Activated CD8-positive, alpha-beta memory T cell treated with anti-CD3 and anti-CD28 coated beads, Interleukin-2, amount 10 ng/mL, durations not matched to agents 7 days and 5 days (primary cell): ENCODE data around the gene MRPS27. TPM values are rescaled to one million over a fixed set of nuclear protein-coding genes. Genes with fewer than 3 reads are reported as not detected.

Source experiments
- ATAC-seq: fragments of 150-1000 bp; cut with Tn5 transposase; one replicate; pipeline ENCODE4 v1.10.0; 2021; ENCODE audit warnings: moderate library complexity
- CTCF ChIA-PET: fragments of 350-600 bp; sonication (Branson Sonifier 250); formaldehyde crosslinking; loops from one replicate; lab custom pipeline; 2021; ENCODE audit warnings: antibody characterized with exemption; lab: Charles Lee
- DNase-seq: peaks from one replicate; pipeline ENCODE4 v3.0.0-alpha.2; 2020
- H3K27ac Mint-ChIP-seq: one replicate; pipeline ENCODE4 v1.8.0; 2021; ENCODE audit warnings: mild to moderate bottlenecking, mixed read lengths
- H3K27me3 Mint-ChIP-seq: one replicate; pipeline ENCODE4 v1.8.0; 2021; ENCODE audit warnings: mixed read lengths
- H3K36me3 Mint-ChIP-seq: one replicate; pipeline ENCODE4 v1.8.0; 2021; ENCODE audit warnings: mild to moderate bottlenecking, mixed read lengths
- H3K4me1 Mint-ChIP-seq: one replicate; pipeline ENCODE4 v1.8.0; 2021; ENCODE audit warnings: mixed read lengths
- H3K4me3 Mint-ChIP-seq: one replicate; pipeline ENCODE4 v1.8.0; 2021; ENCODE audit warnings: mild to moderate bottlenecking, moderate library complexity, mixed read lengths
- H3K9me3 Mint-ChIP-seq: one replicate; pipeline ENCODE4 v1.8.0; 2022; ENCODE audit warnings: low read depth, mixed read lengths
- total RNA-seq, 2 experiments: library from RNA; stranded (reverse); gene quantifications; one replicate each; pipeline ENCODE4 v1.2.3, GENCODE V29; 2021

The MRPS27 gene
- total RNA-seq, 2 experiments from 2014 or later, result 45.5 to 52.6 TPM

- Mint-ChIP-seq H3K9me3 (no peaks in the 10 kb centered on the region), H3K4me1 (no peaks in the 10 kb centered on the region), H3K27me3 (no peaks in the 10 kb centered on the region), H3K27ac (no peak overlapping the region), H3K36me3 (peaks cover 14% of the 10 kb centered on the region), H3K4me3 (no peak overlapping the region)
- CTCF ChIA-PET, result no interaction called here
- ATAC-seq, result no peak
- no peak for DNase-seq
Measured at GRCh38 chr5:72256536-72256935, 63.5 kb downstream of the MRPS27 start.

DNA sequence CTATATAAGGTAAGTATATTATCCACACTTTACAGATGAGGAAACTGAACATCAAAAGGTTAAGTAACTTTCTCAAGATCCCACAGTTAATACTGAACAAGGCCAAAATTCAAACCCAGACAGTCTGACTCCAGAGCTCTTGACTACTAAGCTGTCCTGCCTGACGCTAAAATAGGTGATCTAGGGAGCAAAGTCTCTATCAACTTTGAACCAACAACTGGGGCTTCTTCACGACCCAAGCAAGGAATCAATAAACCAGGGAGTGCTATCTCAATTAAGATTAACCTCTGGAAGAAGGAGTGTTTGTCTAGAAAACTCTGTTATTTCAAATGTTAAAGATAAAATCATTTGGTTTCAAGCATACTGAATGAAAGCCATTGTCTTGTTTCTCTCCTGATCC is 64.4 kb downstream of the MRPS27 start:
- ATAC-seq, result no peak
- Mint-ChIP-seq H3K9me3 (no peaks in the 10 kb centered on the region), H3K36me3 (peaks cover 10% of the 10 kb centered on the region), H3K4me1 (no peaks in the 10 kb centered on the region), H3K4me3 (no peak overlapping the region), H3K27ac (no peak overlapping the region), H3K27me3 (no peaks in the 10 kb centered on the region)
- no peak for DNase-seq
- CTCF ChIA-PET, result no interaction called here

GRCh38 chr5:72255237-72255636 is 64.8 kb downstream of the MRPS27 start:
- Mint-ChIP-seq H3K9me3 (no peaks in the 10 kb centered on the region), H3K4me1 (no peaks in the 10 kb centered on the region), H3K36me3 (peaks cover 10% of the 10 kb centered on the region), H3K27me3 (no peaks in the 10 kb centered on the region), H3K27ac (no peak overlapping the region), H3K4me3 (no peak overlapping the region)
- DNase-seq (no peak), ATAC-seq (no peak)
- CTCF ChIA-PET, result no interaction called here

- Mint-ChIP-seq H3K9me3 (no peaks in the 10 kb centered on the region), H3K27me3 (no peaks in the 10 kb centered on the region), H3K27ac (no peak overlapping the region), H3K4me1 (no peaks in the 10 kb centered on the region), H3K4me3 (no peak overlapping the region), H3K36me3 (peaks cover 7% of the 10 kb centered on the region)
- no peak for DNase-seq
- CTCF ChIA-PET, result no interaction called here
- ATAC-seq, result no peak
Measured at GRCh38 chr5:72252574-72253155, 67.4 kb downstream of the MRPS27 start.

DNA sequence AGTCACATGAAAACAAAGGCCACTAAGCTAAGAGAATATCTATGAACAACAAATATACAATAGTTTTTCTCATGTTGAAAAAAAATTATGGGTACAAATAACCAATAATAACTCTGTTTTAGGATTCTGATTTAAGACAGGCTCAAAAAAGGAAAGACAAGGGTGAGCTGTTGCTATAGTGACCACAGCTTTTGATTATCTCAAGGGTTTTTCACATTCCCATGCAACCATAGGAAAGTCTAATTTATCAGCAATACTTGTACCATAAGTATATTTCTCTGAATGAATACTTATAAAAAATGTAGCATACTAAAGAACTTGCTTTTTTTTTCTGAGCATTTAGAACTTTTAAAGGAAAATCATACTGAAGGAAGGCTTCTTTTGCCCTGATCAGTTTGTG is 68.0 kb downstream of the MRPS27 start:
- no peak for DNase-seq
- Mint-ChIP-seq H3K4me3 (no peak overlapping the region), H3K9me3 (no peaks in the 10 kb centered on the region), H3K4me1 (no peaks in the 10 kb centered on the region), H3K27ac (no peak overlapping the region), H3K27me3 (no peaks in the 10 kb centered on the region), H3K36me3 (peaks cover 7% of the 10 kb centered on the region)
- no peak for ATAC-seq
- CTCF ChIA-PET, result no interaction called here

DNA sequence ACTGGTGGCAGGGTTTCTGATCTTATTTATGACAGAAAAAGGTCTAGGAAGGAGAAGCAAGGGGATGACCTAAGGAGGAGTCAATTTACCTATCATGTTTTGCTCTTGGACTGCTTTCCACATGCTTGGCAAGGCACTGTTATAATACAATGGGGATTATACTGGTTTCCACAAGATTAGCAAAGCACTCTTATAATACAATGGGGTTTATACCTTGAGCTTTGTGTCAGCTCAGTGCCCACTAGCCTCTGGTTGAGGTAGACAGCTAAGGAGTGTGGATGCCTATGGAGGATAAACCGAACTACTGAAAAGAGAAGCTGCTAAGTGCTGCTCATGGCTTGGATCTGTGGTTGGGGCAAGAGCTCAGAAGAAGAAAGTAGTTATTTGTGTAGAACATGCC is 68.7 kb downstream of the MRPS27 start:
- peaks cover under 1% of the 10 kb centered on the region for H3K4me1 Mint-ChIP-seq
- ATAC-seq (no peak), DNase-seq (no peak)
- H3K36me3 Mint-ChIP-seq, result peaks cover 4% of the 10 kb centered on the region
- no peaks in the 10 kb centered on the region for H3K27me3 Mint-ChIP-seq
- CTCF ChIA-PET, result no interaction called here
- no peaks in the 10 kb centered on the region for H3K9me3 Mint-ChIP-seq
- H3K27ac Mint-ChIP-seq, result no peak overlapping the region
- H3K4me3 Mint-ChIP-seq, result no peak overlapping the region

- Mint-ChIP-seq H3K36me3 (peaks cover 4% of the 10 kb centered on the region), H3K9me3 (no peaks in the 10 kb centered on the region), H3K4me1 (peaks cover 9% of the 10 kb centered on the region), H3K4me3 (no peak overlapping the region), H3K27me3 (no peaks in the 10 kb centered on the region), H3K27ac (no peak overlapping the region)
- no peak for DNase-seq
- CTCF ChIA-PET, result interaction anchor here (1.4 kb wide), 1 partner anchor 20 kb away, joined by 4 read pairs; no protein-coding TSS in a partner anchor
- no peak for ATAC-seq
Measured at GRCh38 chr5:72248410-72248981, 71.5 kb downstream of the MRPS27 start.

- Mint-ChIP-seq H3K4me1 (peaks cover 9% of the 10 kb centered on the region), H3K4me3 (no peak overlapping the region), H3K27ac (no peak overlapping the region), H3K9me3 (no peaks in the 10 kb centered on the region), H3K36me3 (no peaks in the 10 kb centered on the region), H3K27me3 (no peaks in the 10 kb centered on the region)
- DNase-seq (no peak), ATAC-seq (no peak)
- CTCF ChIA-PET, result no interaction called here
Measured at GRCh38 chr5:72246954-72247442, 73.0 kb downstream of the MRPS27 start.

GRCh38 chr5:72245951-72246532 is 74.0 kb downstream of the MRPS27 start:
- no peak for ATAC-seq
- no peak overlapping the region for H3K27ac Mint-ChIP-seq
- H3K36me3 Mint-ChIP-seq, result peaks cover 3% of the 10 kb centered on the region
- CTCF ChIA-PET, result interaction anchor here (2.1 kb wide), 1 partner anchor 11 kb away, joined by 5 read pairs; no protein-coding TSS in a partner anchor
- no peaks in the 10 kb centered on the region for H3K27me3 Mint-ChIP-seq
- H3K4me1 Mint-ChIP-seq, result peaks cover 9% of the 10 kb centered on the region
- no peak for DNase-seq
- H3K4me3 Mint-ChIP-seq, result no peak overlapping the region
- H3K9me3 Mint-ChIP-seq, result no peaks in the 10 kb centered on the region

GRCh38 chr5:72245546-72245945 is 74.5 kb downstream of the MRPS27 start:
- Mint-ChIP-seq H3K4me3 (no peak overlapping the region), H3K9me3 (no peaks in the 10 kb centered on the region), H3K36me3 (peaks cover 3% of the 10 kb centered on the region), H3K4me1 (peaks cover 9% of the 10 kb centered on the region), H3K27me3 (no peaks in the 10 kb centered on the region), H3K27ac (no peak overlapping the region)
- ATAC-seq (no peak), DNase-seq (no peak)
- CTCF ChIA-PET, result interaction anchor here (0.9 to 2.1 kb wide), 3 partner anchors 11 to 108 kb away, joined by 3 to 5 read pairs (median 5); no protein-coding TSS in a partner anchor

DNA sequence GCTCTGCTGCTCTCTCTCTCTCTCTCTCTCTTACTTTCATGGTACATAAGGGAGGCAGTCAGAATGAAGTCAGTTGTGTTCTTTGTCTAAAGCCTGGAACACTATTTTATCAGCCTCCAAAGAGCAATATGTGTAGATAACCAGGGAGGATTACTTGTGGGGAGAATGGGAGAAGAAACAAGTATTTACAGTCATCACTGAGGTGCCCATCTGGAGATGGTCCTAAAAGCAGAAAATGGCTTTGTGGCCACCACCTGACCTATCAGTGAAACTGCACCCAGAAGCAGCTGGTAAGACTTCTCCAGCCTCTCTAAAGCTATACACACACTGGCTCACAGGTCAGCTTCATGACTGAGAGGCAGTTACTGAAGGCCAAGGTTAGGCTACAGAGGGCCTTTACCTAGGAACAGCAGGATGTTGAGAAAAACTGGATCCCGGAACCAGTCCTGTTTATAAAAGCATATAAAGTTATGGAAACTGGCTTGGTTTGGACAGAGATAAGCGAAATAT is 75.1 kb downstream of the MRPS27 start:
- H3K36me3 Mint-ChIP-seq, result peaks cover 3% of the 10 kb centered on the region
- peaks cover 9% of the 10 kb centered on the region for H3K4me1 Mint-ChIP-seq
- H3K9me3 Mint-ChIP-seq, result no peaks in the 10 kb centered on the region
- no peak overlapping the region for H3K4me3 Mint-ChIP-seq
- no peak overlapping the region for H3K27ac Mint-ChIP-seq
- DNase-seq (no peak), ATAC-seq (peak; percentile 27)
- no peaks in the 10 kb centered on the region for H3K27me3 Mint-ChIP-seq
- CTCF ChIA-PET, result interaction anchor here (0.9 to 2.1 kb wide), 3 partner anchors 10 to 108 kb away, joined by 3 to 5 read pairs (median 5); no protein-coding TSS in a partner anchor

DNA sequence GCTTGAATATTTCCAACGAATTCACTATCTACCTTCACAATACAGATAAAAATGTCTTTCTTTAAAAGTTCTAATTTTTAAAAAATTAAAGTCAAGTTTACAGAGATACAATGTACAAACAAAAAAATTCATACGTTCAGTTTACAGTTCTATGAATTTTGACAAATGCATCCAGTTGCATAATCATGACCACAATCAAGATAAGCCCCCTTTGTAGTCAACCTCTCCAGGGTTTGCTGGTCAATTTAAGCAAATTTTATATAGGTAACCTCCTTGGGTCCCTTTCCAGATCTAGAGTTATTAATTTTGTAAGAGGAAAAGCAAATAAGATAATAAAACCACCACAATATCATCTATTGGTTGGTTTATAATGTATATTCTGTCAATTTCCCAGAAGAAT is 76.3 kb downstream of the MRPS27 start:
- CTCF ChIA-PET, result no interaction called here
- H3K27ac Mint-ChIP-seq, result no peak overlapping the region
- DNase-seq (no peak), ATAC-seq (no peak)
- peaks cover 4% of the 10 kb centered on the region for H3K36me3 Mint-ChIP-seq
- no peaks in the 10 kb centered on the region for H3K9me3 Mint-ChIP-seq
- H3K27me3 Mint-ChIP-seq, result no peaks in the 10 kb centered on the region
- H3K4me3 Mint-ChIP-seq, result no peak overlapping the region
- H3K4me1 Mint-ChIP-seq, result peaks cover 9% of the 10 kb centered on the region

GRCh38 chr5:72242796-72243475 is 77.1 kb downstream of the MRPS27 start:
- CTCF ChIA-PET, result no interaction called here
- DNase-seq (no peak), ATAC-seq (no peak)
- H3K27me3 Mint-ChIP-seq, result no peaks in the 10 kb centered on the region
- H3K4me3 Mint-ChIP-seq, result no peak overlapping the region
- no peaks in the 10 kb centered on the region for H3K9me3 Mint-ChIP-seq
- H3K36me3 Mint-ChIP-seq, result peaks cover 10% of the 10 kb centered on the region
- peaks cover 9% of the 10 kb centered on the region for H3K4me1 Mint-ChIP-seq
- H3K27ac Mint-ChIP-seq, result no peak overlapping the region
